Activated naive CD8-positive, alpha-beta T cell treated with anti-CD3 and anti-CD28 coated beads, Interleukin-2, amount 50 U/mL, for 16 hours (primary cell): ENCODE data around the gene LRP1-AS.
"Not testable (repeated sequence)": the region's sequence is repeated elsewhere in the genome, so short reads cannot be mapped to it uniquely, and the experiment has no call there.

Experiments
- DNase-seq: peaks from one replicate; pipeline ENCODE4 v3.0.0-alpha.2; 2020; ENCODE audit warnings: low read depth, low spot score

Gene LRP1-AS

DNA sequence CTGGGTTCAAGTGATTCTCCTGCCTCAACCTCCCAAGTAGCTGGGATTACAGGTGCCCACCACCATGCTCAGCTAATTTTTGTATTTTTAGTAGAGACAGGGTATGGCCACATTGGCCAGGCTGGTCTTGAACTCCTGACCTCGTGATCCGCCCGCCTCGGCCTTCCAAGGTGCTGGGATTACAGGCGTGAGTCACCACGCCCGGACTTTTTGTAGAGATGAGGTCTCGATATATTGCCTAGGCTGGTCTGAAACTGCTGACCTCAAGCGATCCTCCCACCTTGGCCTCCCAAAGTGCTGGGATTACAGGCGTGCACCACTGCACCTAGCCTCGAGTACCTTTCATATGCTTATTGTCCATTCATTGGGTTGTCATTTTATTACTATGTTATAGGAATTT, 26.7 kb downstream of the LRP1-AS start:
- not testable (repeated sequence) for DNase-seq

DNA sequence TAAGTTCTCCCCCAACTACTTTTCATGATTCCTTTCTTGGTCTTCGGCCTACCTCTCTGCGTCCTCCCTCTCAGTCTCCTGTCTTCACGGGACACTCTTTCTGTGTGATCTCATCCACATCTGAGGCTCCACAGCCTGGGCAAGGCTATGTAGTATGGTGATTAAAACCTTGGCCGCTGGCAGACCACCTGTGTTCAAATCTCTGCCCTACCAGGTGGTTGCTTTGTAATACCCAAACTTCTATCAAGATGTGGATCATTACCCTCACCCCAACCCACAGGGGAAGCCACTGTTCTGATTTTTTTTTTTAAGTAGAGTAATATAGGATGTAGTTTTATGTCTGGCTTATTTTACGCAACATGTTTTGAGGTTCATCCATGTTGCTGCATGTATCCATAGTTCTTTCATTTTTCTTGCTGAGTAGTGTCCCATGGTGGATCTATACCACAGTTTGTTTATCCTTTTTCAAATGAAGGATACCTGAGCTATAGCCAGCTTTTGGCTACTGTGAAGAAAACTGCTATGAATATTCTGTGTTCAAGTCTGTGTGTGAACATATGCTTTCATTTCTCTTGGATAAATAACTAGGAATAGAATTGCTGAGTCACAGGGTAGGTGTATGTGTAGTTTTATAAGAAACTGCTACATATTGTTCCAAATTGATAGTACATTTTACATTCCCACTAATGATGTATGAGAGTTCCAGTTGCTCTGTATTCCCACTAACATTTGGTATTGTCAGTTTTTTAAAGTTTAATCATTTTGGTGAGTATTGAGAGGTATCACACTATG, 27.9 kb downstream of the LRP1-AS start:
- DNase-seq, result no peak

DNA sequence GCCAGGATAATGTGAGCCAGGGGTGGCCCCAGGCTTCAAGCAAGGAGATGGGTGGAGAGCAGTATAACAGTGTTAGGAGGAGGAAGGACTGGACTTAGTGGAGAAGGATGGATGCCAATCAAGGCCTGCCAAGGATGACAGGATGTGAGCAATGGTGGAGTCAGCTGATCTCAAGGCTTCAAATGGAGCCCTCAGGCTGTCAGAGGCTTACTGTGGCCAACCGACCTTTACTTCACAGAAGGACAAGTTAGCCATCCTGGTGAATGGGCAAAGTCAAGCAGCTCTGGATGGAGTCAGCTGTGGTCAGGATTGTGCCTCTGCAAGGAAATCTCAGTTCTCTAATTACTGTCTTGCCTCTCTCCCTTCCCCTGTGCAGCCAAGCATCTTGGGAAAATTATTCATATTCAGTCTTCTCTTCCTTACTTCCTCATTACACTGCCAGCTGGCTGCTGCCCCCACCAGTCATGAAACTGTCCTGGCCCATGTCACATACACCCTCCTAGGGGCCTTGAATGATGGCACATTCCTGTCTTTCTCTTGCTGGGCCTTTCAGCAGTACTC, 28.6 kb downstream of the LRP1-AS start:
- no peak for DNase-seq

DNA sequence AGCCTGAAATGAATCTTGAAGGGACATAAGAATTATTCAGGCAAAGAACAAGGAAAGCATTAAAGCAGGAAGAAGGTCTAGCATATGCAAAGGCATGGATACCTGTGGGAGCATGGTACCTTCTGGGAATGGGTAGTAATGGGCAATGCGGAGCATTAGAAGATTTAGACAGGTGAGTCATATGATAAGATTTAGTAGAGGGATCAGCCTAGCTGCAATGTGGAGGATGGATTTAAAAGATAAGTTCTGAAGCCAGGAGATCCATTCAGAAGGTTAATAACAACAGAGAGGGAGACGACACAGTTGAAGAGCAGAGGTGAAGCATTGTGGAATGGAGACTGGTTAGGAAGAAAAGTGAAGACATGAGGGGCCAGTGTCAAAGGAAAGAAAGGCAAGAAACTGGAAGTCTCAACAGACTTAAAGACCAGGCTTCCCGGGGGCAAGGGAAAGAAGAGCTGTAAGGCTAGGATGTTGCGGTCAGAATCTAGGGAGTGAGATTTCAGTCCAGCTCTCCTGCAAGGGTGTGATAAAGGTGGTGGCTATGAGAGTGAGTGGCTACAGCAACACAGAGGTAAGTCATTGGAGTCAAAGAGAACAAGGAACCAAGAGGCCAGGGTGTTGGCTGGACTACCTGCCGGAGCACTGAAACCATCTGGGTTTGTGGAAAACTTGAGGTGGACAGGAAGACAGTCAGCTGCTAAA, 30.7 kb downstream of the LRP1-AS start:
- DNase-seq, result no peak

DNA sequence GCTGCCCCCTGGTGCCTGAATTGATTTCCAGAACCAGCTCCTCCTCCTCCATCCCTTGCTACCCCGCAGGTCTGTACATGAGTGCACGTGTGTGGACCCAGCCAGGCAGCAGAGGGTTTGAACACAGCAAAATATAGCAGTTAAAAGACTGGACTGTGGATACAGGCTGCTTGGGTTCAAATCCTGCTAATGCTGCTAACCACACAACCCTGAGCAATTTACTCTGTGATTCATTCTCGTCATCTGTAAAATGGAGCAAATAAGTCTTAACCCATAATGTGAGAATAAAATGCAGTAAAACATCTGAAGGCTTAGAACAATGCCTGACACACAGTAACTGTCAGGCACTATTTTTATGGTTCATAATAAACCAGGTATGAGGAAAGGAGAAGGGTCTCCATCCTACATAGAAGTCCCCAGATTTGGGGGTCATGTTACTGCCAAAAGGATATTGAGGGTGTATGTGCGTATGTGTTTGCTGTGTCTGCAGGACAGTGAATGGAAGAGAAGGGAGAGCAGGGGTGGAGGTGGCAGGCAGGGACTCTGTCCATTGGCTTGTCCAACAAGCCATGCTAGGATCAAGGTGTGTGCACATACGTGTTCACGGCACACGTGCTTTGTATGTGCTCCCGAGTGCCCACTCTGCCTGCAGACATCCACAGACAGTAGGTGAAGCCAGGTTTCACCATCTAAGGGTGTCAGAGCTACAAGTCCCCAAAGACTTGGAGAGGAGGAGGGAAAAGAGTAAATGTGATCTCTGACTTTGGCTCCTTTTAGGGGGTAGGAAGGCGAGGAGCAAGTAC, 34.7 kb downstream of the LRP1-AS start:
- DNase-seq, result no peak

DNA sequence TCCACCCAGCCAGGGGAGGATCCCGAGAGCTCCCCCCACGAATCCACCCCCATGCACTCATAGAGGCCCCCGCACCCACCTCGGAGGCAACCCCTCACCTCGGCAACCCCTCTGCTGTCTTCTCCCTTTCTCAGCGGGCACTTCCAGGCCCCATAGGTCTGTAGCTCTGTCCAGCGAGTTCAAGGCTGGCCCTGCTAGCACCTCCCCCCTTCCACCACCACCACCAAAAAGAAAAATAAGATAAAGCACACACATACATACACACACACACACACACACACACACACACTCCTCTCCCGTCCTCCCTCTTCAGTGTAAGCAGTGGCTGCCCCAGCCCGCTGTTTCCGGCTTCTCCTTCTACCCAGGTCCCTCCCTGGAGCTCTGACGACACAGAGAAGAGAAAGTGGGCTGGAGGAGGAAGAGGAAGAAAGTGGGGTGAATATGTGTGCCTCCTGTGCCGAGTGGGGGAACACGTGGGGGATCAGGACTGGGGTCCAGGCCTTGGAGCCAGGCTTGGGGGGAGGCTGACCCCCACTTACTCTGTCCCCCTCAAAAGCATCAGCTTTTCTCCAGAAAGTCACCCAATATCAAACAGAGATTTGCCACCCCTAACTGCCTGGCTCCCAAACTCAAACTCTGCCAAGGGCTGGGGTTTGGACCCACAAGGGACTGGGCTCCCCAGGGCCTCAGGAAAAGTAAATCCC, 36.2 kb downstream of the LRP1-AS start, which contains the start of gene STAT6:
STAT6 (minus strand) TSS at position 332 of the 704 bp plus-strand sequence. CDS start 3,084 bp downstream, outside the sequence.
- peak; percentile 59 for DNase-seq

DNA sequence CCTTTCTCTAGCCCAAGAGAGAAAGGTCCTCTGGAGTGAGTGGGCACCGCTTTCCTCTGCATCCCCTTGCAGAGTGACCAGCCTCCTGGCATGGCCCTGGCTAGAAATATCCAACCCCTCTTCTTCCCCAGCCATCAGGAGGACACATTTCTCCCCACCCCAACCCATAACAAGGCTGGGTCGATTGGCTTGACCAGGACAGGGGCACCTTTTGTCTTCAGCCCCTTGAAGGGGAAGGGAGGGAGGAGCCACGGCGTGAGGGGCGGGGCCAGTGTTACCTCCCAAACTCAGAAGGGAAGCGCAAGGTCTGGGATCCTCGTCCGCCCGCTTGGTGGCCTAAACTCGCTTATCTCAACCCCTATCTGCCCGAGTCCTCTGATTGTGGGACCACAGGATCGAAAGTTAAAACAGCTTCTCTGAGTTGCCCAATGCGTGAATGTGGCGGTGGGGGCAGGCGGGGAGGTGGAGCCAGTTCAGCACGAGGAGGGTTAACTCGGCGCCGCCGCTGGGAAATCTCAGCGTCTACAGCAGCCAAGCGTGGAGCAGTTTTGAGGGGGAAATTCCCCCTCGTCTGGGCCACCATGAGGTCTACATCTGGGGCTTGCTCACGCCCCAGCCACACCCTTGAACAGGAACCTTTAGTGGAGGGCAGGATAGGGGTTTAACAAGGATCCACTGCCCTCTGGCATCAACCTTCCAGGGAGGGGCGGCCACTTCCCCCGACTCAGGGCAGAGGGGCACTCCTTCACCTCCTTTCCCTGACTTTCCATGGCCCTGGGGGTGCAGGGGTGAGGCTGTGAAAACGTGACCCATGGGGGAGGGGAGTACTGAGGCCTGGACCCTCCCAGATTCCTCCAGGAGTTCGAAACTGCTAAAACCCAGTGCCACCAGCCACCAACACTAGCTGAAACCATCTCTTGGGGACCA, 37.1 kb downstream of the LRP1-AS start:
- no peak for DNase-seq

DNA sequence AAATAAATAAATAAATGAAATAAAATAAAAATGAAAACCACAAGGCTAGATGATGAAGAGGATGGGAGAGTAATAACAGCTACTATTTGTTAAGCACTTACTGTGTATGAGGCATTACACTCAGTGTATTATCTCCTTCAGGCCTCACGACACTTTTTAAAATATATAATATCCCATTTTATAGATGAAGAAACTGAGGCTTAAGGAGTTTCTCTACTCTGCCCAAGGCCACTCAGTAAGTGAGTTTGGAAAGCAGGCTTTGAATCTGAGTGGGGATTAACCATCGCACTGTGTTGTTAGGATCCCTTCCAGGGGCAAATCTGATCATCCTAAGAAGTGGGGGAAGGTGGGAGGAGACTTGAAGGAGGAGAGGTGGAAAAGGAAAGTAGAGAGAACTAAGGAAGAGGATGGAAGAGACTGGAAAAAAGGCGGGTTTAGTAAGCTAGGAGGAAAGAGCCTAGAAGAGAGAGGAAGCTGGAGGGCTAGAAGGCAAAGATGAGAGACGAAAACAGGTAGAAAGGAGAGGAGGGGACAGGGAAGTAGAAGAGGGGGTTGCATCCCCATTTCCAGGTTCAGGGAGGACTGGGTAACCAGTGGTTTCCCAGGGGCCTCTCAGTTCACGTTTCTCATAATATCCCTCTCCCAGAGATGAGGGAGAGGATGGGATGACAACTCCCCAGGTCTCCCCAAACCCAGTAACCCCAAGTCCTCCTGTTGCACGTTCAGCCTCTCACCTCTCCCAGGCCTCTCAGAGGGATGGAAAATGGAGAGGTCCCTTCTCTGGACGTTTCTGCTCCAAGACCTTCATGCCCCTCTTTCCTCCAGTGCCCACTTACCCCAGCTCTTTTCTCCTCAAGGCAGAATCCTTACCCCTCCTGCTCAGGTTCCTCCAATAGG, 38.0 kb downstream of the LRP1-AS start:
- DNase-seq, result no peak

DNA sequence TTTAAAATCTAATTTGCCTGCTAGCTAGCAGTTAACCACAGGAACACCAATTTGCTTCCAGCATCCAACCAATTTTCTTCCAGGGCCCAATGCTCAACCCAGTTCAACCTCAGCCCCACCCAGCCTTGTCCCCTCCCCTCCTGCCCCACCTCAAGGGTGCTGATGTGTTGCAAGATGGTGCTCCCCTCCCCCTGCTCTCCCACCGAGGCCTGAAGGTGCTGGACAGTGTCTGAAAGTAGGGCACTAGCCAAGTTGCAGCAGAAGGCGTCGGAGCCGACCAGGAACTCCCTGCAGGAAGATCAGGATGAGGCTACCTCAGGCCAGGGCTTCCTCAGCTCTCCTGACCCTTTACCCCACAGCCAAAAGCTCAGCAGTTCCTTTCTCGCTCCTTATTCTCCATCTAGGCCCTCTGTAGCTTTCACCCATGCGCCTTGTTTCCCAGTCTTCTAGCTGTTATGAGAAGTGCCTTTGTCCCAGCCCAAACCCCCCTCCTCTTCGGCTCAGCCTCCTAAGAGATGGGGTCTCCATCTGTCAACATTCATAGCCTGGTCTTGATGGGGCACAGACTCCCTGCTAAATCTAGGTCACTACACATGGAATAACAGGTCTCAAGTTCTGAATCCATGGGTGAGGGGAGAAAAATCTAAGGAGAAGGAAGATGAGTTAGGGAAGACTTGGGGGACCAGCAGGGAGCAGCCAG, 39.8 kb downstream of the LRP1-AS start:
- DNase-seq, result no peak

DNA sequence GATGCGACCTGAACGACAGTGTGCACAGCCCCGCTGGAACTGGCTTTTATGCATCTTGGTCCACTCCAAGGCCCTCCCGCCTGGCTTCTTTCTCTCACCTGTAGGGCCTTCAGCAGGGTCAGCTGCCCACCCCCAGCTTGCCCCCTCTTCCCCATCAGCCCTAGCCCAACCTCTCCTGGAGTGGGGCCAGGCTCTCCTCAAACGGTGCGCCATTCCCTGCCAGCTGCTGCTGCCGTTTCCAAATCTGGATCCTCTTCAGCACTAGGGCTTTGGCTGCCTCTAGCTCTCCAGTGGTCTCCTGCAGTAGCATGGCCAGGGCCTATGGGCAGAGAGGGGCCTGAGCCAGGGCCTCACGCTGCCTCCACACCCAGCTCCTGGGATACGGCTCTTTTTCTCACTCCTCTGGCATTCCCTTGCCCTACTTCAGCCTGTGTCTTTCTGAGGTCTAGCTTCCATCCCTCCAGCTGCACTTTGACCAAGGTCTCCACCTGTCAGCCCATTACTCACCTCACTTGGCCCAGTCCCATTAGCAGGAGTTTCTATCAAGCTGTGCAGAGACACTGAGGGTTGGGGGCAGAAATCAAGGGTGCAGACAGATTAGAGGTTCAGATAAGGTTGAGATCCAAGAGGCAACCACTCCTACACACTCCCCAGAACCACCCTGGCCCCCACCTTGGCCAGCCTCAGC, 41.3 kb downstream of the LRP1-AS start:
- no peak for DNase-seq

DNA sequence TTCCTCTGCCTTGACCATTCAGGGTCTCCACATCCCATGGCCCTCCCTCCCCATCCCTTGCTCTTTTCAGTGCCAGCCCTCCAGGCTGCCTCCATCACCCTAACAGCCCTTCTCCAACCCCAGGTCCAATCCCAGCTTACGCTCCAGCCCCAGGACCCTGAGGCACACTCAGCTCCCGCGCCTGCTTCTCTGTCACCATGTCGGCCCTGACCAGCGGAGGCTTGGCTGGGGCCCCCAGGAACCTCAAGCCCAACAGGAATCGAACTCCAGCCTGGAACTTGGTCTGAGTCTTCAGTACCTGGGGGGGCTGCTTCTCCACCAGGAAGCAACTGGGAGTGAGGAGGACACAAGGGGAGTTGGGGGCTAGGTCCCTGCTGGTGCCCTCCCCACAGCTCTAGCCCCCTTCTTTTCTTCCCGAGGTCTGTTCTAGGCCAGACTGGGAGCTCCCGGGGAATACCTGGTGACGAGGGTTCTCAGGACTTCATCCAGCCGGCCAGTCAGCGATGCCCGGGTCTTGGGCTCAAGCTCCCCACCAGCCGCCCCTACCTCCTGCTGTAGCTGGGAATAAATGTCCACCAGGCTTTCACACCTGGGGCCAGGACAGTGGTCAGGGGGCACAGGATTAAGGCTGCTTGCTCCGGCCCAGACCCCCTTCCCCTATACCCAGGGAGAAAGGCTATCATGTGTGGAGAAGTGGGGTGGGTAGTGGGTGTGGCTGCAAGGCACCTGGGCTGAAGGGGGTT, 42.2 kb downstream of the LRP1-AS start:
- no peak for DNase-seq

DNA sequence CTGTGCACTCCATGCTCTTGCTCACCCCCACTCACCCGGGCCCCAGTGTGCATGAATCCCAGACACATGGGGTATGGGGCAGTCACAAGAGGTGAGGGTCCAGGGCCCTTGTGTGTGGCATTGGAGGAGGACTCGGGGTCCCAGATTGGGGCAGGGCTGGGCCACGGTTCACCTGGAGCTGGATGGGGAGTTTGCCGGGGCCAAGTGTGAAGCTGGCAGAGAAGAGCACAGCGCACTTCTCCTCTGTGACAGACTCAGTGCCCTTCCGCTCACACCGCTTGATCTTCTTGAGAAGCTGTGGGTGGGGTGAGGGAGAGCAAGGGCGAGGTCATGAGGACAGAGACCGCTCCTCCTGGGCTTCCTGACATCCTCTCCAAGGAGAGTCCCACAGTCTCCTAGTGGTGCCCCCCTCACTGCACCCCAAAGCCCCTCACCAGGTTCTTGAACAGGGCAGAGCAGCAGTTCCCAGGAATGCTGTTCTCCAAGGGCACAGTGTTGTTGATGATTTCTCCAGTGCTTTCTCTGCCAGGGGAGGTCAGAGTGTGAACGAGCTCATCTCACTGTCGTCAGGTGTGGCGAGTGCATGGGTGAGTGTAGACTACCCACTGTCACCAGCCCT, 43.0 kb downstream of the LRP1-AS start:
- no peak for DNase-seq

DNA sequence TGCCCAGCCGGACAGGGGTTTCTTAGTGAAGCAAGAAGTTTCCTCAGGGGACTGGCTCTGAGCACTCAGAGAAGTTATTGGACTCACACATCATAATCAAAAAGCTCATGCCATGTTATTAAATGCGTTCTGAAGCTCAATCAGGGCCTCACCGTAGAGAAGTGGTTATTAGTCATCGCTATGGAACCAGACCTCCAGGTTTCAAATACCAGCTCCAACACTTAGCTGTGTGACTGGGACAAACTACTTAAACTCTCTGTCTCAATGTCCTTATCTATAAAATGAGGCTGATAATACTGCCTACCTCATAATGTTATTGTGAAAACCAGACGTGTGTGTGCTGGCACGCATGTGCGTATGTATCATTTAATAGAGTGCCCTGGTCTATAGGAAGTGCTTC, 43.6 kb downstream of the LRP1-AS start:
- no peak for DNase-seq

DNA sequence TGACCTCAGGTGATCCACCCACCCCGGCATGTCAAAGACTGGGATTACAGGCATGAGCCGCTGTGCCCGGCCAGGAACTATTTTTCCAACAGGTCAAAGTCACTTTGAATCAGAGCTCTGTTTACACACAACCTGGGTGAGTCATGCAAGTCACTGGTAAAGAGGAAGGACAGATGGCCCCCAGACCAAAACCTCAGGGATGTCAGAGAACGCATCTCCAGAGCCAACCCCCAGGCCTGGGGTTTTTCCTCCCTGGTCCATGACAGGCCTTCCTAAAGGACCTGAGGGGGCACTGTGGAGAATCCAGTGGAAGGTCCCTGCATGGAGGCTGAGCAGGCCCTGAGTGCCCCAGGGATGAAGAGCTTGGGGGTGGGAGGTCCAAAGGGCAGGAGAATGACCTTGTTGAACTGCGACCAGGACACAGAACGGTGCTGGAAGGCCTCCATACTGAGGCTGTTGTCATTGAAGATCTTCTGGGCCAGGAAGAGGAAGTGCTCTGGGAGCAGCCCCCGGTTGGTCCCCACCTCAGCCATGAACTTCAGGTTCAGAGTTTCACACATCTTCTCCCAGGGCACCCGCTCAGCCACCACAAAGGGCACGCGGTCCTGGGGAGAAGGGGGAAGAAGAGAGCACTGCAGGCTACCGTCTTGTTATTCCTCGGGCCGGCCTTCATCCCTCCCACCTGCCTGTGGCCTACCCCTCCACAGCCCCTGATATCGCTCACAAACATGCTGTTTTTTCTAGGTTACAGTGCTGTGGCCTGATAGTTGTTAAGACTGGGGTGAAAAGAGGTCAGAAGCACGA, 45.3 kb downstream of the LRP1-AS start:
- no peak for DNase-seq

DNA sequence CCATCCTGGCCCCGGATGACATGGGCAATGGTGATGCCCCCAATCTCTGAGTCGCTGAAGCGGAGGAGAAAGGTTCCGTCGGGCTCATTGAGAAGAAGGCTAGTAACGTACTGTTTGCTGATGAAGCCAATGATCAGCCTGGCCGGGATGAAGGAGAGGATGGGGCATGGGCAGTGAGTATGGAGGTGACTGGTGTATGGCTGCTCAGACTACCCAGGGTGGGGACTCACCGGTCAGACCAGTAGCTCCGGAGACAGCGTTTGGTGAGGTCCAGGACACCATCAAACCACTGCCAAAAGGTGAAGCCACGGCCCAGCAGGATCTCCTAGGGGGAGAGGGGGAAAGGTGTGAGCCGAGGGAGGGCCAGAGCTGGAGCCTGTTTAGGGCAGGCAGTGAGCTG, 47.7 kb downstream of the LRP1-AS start:
- DNase-seq, result no peak
